LoVo (cell line): ENCODE measurements around the gene SKP2.
A peak's percentile ranks its signal among the peaks of the same experiment; 100 is the strongest.
"Not testable (repeated sequence)": the region's sequence is repeated elsewhere in the genome, so short reads cannot be mapped to it uniquely, and the experiment has no call there.

Experiments used
- DNase-seq: peaks from one replicate; pipeline ENCODE4 v3.0.0-alpha.2; 2016; ENCODE audit warnings: low spot score

Gene SKP2

DNA sequence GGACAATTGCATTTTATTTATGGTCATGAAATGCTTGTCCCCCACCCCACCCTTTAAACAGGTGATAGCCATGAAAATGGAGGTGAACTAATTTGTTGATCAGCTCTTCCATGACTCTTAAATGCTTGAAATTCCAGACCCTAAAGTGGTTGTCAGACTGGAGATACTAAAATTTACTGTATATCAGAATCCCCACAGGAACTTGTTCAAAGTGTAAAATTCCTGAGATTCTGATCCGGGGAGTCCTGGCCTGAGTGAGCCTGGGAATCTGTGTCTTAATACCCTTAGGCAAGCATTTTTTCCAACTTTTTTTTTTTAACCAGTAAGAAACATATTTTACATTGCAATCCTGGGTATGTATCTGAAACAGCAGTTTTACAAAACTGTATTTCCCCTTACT is 4.7 kb downstream of the SKP2 start:
- DNase-seq = no peak

DNA sequence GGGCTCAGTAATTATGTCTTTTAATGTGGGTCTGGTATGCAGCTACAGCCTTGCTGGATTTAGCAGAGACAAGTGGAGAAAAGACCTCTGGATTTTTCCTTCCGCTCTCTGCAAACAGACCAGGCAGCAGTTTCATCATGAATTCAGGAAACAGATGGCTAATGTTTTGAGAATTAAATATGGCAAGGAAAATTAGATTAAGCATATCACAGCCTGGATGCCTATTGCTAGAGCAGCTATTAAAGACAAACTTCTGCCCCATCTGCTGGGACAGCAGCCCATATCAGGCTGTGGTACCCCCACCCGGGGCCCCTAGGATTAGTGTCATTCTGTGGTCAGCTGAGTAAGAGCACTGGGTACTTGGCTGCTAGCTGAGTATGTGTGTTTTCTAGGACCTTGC is 6.2 kb downstream of the SKP2 start:
- no peak for DNase-seq

DNA sequence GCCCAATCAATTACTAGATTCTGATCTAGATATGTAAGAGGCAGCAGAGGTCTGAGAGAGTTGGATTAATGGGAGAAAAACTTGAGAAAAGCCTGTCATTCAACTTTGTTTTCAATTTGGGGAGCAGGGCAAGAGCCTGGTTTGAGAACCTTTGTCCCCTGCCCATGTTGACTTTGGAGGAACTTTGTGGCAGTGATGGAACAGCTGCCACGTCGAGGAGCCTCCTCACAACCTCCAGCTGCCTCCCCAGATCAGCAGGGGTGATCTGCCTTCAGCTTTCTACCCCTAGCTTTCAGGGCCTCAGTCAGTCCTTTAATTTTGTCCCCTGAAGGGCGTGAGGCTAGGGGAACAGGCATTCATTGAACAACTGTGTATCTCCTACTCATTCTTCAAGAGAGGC is 8.7 kb downstream of the SKP2 start:
- DNase-seq = no peak

DNA sequence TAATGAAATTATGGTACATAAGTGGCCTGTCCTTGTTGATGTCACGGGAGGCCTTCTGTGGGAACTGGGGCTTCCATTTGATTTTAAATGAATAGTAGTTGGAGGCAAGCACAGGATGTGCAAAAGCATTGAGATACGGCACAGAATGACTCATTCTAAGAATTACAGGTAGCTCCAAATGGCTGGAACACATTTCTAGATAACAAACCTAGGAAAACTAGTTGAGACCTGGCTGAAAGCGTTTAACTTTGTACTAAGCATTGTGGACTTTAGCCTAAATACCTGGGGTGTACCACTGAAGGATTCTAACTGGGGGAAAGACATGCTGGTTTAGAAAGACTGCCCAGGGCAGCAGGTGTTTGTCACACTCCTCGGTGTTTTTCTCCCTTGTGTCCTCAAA is 9.4 kb downstream of the SKP2 start:
- no peak for DNase-seq

DNA sequence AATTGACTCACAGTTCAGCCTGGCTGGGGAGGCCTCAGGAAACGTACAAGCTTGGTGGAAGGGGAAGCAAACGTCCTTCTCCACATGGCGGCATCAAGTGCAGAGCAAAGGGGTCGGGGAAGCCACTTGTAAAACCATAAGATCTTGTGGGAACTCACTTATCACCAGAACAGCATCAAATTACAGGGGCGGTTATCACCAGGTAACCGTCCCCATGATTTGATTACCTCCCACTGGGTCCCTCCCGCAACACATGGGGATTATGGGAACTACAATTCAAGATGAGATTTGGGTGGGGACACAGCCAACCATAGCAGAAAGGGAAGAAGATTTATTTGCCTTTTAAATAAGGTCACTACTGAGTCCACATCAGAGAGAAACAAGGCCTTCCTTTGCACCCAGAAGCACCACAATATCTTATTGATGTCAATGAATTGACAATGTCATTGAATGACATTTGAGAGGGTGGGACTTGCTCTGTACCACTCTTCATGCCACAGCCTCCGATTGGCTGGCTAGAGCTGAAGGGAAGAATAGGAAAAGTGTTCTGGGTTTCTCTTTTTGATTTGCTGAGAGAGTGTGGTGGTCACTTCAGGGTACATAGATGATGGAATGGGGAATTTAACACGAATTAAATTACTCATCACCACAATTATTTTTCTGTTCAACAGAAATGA is 11.0 kb downstream of the SKP2 start:
- no peak for DNase-seq

DNA sequence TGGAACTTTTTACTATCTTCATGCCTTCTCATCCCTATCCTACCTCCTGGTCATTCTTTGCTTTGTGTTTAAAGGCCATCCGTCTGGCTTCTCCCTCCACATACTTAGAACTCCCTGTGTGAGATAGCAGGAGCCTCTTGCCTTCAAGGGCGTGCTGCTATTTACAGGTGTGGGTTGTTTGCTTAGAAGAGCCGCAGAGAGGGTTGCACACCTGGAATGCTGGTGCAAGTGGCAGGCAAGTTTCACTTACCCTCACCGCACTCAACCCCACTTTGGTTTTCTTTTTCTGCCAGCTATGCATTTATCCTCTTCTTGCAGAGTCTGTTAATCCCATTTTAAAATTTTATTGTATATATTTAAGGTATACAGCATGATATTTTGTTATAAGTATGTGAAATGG is 12.6 kb downstream of the SKP2 start:
- no peak for DNase-seq

DNA sequence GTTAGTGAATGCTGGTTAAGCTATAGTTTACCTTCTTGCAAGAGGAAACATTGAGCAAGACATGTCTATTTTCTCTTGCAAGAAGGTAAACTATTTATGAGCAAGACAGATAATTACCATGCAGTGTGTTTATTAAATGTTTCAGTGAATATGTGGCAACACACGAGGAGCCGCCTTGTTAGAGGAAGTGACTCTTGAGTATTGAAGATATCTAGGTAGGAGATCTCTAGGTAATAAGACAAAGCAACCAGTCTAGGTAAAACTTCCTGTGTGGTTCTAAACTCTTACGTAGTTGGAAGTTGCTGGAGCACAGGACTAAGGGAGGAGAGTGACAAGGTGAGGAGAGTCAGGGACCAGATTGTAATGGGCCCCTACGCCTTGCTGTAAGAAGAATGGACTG is 16.8 kb downstream of the SKP2 start:
- no peak for DNase-seq

DNA sequence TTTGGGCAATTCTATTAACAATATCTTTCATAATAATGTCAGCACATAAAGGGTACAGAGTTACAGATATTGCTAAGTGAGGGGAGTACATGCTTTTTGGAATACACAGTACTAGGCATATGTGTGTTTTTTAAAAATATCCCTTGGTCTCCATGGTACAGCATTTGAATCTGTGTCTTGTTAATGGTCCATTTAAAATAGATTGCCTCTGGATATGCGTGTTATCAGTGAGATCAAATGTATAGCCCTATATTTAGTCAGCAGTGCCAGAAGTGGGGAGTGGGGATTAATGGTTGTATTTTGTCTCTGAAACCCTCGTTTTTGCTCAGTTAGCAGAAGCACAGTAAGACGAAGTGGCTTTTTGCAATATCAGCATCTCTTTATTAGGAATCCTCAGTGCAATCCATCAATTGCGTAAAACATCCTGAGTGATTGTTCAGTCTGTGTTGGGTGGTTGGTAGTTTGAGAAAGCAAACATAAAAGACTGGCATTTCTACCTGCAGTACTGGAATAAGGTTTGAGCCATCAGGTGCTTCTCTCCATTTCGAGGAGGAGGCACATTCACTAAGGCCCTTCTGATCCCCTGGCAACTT is 19.0 kb downstream of the SKP2 start:
- no peak for DNase-seq

DNA sequence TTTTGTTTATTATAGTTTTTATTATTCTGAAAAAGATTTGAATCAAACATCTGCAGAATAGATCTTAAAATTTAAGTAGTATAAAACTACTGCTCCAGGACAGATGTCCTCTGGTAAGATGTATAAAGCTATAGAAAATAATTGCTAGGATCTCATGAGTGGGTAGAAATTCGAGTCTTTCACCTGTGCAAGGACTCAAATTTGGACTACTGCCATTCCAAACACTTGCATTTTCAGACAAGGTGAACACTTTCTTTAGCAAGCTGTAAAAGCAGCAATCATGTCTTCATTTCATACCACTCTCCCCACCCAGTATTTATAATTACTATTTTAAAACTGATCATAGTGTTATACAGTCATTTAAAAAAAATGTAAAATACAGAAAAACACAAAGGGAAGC is 20.7 kb downstream of the SKP2 start:
- no peak for DNase-seq

DNA sequence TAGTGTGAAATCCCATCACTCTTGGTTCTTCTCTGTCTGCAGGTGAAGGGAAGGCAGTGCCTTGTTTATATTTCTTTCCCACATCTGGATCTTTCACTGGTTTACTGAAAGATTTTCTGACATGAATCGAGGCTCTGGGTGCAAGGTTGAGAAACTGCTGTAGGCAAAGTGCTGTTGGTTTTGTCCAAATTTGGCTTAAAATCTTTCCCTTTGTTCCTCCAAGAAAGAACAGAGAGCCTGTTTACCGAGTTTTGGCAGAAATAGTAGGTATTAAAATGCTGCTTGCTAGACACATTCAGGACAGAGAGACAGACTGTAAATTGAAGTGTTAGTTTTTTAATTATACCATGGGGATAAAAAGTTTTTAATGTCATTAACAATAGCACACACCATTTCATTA is 21.5 kb downstream of the SKP2 start:
- no peak for DNase-seq

DNA sequence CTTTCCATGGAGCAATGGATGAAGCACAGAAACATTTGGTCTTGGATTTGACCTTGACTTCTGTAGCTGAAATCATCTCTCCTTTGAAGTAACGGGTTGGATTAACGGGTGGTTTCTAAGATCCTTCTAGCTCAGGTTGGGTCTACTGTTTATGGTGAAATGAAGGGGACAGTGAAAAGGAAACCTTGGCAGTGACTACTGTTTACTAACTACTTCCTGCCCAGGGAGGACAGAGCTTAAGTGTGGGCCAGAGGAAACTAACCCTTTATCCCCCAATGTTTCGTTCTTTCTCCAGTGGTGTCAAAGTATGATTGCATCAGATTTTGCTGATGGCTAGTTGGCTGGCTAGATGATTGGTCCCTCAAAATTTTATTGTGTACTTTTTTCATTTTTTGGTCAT is 22.2 kb downstream of the SKP2 start:
- no peak for DNase-seq

DNA sequence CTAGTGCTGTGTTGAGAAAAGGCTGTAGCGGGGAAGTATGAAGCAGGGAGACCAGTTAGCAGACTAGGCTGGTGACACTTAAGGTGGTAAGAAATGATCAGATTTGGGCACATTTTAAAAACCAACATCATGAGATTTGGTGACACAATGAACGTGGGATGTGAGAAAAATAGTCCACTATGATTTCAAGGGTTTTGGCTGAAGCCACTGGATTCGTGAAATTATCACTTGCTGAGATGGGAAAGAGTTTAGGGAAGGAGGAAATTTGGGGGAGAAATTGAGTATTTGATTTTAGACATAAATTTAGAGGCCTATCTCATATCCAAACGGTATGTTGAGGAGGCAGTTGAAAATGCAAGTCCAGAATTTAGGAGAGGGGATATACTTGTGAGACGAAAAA is 23.1 kb downstream of the SKP2 start:
- no peak for DNase-seq

DNA sequence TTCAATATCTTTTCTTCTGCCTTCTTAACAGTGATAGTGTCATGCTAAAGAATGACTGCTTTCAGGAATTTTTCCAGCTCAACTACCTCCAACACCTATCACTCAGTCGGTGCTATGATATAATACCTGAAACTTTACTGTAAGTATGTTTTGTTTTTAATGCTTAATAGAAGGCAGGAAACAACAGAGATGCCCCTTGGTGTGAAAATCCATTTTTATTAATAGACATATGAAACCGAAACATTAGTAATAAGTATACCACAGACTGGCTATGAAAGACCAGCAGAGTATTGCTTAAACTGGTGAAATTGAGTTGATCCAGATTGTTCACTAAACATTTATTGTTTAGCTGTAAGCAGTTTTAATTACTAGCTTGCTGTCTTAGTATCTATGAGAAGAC is 25.2 kb downstream of the SKP2 start:
- DNase-seq = no peak

DNA sequence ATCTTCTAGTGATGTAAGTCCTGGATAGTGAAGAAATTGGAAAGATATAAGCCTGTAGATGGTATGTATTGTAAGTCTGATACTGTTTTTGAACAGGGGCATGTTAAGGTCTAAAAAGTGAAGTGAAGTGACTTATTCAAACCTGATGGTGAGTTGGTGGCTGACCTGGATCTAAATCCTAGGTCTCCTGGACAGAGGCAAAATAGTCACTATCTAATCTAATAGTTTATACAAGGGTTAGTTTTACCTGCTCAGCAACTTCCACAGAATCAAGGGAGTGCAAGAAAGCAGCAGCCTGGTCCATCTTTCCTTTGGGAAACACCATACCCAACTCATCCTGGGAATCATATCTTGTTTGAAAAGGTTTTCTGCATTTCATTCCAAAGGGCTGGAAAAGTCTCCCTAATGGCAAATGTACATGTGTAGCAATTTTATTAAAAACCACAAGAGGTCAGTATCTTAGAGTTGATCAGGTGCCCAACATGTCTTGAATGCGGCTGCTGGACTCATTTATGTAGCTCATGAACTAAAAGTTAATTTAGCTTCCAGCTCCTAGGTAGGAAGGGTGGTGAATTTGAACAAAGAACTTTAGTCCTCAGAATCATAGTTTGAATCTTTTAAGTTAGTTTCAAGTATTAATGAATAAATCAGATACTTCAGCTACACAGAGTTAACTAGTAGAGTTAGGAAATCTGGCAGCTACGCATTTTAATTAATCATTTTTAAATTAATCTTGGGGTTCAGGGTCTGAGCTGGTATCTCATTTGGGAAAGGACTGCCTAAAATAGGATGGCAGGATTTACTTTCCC is 26.0 kb downstream of the SKP2 start:
- DNase-seq = peak; percentile 60

DNA sequence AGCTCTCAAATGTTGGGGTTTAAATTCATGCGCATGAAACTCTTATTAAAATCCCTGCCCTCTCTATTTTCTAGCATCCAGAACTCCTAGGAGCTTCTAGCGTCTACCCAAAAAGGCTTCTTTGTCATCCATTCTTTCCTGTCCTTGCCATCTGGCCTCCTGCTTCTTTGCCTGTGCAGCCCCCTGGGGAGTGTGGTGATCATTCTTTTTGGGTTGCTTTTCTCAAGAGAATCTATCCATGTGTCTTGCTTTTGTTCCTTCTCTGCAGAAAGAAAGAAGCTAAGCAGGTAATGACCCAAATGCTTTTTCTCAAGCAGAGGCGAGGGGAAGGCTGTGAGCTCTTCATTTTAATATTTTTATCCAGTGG is 26.6 kb downstream of the SKP2 start:
- DNase-seq = no peak

DNA sequence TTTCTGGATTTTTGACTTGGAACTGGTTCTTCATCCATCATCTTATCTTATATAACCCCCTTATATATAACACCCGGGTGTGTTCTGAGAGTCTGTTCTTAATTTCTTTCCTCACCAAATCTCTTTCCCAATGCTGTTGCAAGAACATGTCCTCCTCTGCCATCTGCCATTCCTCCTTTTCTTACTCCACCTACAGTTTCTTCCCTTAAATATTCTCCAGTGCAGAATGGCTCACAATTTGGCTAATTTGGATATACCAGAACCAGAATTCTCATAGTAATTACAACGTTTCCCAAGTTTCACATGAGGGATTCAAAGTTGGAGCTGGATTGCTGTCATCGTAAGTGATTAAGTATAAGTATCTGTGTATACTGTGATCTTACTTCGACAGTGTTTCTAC is 28.0 kb downstream of the SKP2 start:
- DNase-seq = no peak

DNA sequence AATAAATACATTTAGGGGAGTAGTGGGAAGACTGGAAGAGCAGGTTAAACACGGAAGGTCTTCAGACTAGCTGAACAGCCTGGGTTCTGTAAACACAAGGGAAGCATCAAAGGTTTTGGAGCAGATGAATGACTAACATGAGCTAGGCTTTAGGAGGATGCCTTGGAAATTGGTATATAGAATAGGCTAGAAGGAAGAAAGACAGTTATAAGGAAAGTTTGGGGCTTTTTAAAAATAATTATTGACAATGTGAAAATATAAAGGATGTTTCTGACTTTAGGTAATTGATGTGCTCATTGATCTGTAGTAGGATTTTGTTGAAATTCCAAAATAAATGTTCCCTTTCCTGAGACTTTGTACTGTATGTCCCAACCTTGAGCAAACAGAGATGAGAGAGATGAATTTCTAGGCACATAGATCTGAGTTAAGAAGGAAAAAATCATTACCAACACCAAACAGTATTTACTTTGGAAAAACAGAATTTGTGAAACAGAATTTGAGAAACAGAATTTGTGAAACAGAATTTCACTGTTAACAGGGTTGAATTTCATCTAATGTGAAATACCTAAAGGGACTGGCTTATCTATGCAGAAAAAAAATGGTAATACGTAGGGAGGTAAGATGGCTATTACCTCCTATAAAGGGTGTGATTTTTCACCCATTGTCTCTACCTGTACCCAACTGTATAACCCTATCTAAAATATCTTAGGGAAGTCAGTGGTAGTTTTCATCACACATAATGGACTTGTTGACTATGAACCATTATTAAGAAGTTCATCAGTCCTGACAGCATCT is 28.8 kb downstream of the SKP2 start:
- DNase-seq = no peak

DNA sequence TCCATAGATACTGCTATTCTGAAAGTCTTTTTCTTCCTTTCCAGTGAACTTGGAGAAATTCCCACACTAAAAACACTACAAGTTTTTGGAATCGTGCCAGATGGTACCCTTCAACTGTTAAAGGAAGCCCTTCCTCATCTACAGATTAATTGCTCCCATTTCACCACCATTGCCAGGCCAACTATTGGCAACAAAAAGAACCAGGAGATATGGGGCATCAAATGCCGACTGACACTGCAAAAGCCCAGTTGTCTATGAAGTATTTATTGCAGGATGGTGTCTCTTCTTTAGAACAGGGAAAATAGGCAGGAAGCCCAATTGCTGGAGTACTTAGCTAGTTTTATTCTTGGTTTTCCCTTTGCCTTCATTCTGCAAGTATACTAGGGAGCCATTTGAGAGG is 29.9 kb downstream of the SKP2 start:
- no peak for DNase-seq

DNA sequence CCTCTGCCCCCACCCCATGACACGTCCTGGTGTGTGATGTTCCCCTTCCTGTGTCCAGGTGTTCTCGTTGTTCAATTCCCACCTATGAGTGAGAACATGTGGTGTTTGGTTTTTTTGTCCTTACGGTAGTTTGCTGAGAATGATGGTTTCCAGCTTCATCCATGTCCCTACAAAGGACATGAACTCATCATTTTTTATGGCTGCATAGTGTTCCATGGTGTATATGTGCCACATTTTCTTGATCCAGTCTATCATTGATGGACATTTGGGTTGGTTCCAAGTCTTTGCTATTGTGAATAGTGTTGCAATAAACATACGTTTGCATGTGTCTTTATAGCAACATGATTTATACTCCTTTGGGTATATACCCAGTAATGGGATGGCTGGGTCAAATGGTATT is 32.5 kb downstream of the SKP2 start:
- not testable (repeated sequence) for DNase-seq

DNA sequence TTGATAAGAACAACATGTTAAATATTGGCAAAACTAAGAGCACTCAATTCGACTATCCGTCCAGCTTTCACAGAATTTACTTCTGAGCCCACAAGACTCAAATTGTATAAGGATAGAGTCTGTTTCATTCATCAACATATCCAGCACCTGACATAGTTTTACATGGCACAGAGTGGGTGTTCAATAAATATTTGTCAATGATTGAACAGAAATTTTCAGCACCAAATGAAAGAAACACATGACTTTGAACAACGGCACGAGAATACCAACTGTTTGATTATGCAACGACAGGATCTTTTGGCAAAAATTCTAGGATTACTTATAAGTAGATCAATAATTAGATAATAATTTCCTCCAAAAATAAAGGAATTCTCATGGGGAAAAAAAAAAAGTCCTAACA is 41.8 kb downstream of the SKP2 start:
- no peak for DNase-seq

DNA sequence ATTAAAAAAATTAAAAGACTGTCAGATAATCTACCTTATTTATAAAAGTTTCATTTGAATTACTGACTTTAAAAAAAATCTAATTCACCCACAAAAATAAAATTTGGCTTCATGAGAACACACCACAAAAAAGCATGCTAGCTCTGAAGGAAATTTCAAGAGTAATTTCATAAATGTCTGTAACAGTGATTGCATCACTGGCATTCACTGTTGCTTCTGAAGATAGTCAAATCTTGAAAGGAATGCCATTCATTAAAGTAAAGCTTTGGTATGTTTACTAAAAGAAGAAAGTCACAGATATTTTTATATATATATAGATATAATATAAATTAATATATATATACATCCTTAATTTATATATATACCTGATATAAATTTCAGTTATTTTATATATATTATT is 46.4 kb downstream of the SKP2 start:
- no peak for DNase-seq

DNA sequence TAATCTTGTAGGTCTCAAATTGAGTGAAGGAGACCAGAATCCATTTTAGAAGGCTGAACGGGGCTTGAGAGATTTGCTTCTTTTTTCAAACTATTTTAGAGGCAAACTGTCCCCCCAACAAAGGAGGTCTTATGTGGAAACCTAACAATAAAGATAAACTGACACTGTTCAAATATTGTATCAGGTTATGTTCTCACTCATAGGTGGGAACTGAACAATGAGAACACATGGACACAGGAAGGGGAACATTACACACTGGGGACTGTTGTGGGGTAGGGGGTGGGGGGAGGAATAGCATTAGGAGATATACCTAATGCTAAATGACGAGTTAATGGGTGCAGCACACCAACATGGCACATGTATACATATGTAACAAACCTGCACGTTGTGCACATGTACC is 46.9 kb downstream of the SKP2 start:
- DNase-seq = not testable (repeated sequence)

DNA sequence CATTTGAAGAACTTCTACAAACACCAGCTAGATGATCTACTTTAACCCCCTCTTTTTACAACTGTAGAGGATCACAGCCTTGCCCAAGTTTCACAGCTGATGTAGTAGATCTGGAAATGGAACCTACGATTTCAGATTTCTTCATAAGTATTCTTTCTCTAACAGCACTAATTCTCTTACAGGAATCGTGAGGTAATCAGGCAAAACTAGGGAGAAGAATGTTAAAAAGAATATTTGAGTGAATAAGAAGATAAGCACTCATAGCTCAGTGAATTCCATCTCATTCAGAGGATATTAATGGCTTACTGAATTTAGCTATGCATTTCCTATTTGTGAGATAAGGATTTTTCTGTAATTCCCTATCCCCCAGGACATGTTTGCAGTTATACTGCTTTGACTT is 47.7 kb downstream of the SKP2 start:
- no peak for DNase-seq
